A549 (cell line): ENCODE data around the gene PASD1. TPM values are rescaled to one million over a fixed set of nuclear protein-coding genes. Genes with fewer than 3 reads are reported as not detected.

Source experiments
- ATAC-seq, 2 experiments: fragments of 200-7000 bp in 1 of 2; fragments of >200 bp in 1 of 2; cut with Nextera tagmentation in 1 of 2; cut with Tn5 transposase in 1 of 2; 3 replicates each; pipeline versions ENCODE4 v1.8.0 to v1.9.1; 2018 to 2020; ENCODE audit warnings: mild to moderate bottlenecking in 1 of 2, moderate library complexity in 1 of 2
- CTCF ChIA-PET: fragments of 300-600 bp; sonication (Branson Sonifier 250); formaldehyde crosslinking; extraction: SDS; loops from one replicate; lab custom pipeline; 2021; ENCODE audit warnings: antibody characterized with exemption, inconsistent platforms; lab: Yijun Ruan, JAX
- POLR2A ChIA-PET: fragments of 350-600 bp; formaldehyde crosslinking; extraction: SDS; loops from one replicate; lab custom pipeline; 2021; ENCODE audit warnings: antibody characterized with exemption, inconsistent platforms; lab: Yijun Ruan, JAX
- DNase-seq, 2 experiments: peaks; one replicate each; pipeline versions ENCODE4 v3.0.0 to v3.0.0-alpha.2; 2011 to 2016; ENCODE audit warnings: low read depth in 1 of 2, low spot score in 1 of 2
- FAIRE-seq: peaks from 2 replicates; lab custom pipeline; 2011; peaks lifted over from hg19 to GRCh38; lab: Jason Lieb, UNC
- H3K27ac ChIP-seq, 2 experiments: fragments of >200 bp; sonication (Bioruptor Twin); formaldehyde crosslinking; 3 replicates each; pipeline ENCODE4 v1.5.1; 2016 to 2017
- H3K4me1 ChIP-seq: fragments of >200 bp; sonication (Bioruptor Twin); formaldehyde crosslinking; 3 replicates; pipeline ENCODE4 v1.6.1; 2016
- H3K4me2 ChIP-seq: fragments of >200 bp; sonication (Bioruptor Twin); formaldehyde crosslinking; 3 replicates; pipeline ENCODE4 v1.6.1; 2016
- H3K4me3 ChIP-seq: fragments of >200 bp; sonication (Bioruptor Twin); formaldehyde crosslinking; 3 replicates; pipeline ENCODE4 v1.5.1; 2016
- H3K9me3 ChIP-seq: fragments of >200 bp; sonication (Bioruptor Twin); formaldehyde crosslinking; 3 replicates; pipeline ENCODE4 v1.6.1; 2016
- ATOH8 ChIP-seq: fragments of 250-450 bp; sonication (Bioruptor Pico); IDR thresholded peaks from 2 replicates; pipeline ENCODE4 v1.5.0; 2020; ENCODE audit warnings: low read depth, mild to moderate bottlenecking, moderate library complexity
- CTCF ChIP-seq: fragments of >200 bp; sonication (Bioruptor Twin); formaldehyde crosslinking; IDR thresholded peaks from 3 replicates; pipeline ENCODE4 v1.5.1; 2016
- EHF ChIP-seq: fragments of 250-450 bp; sonication (Bioruptor Pico); IDR thresholded peaks from 2 replicates; pipeline ENCODE4 v1.5.0; 2020; ENCODE audit warnings: mild to moderate bottlenecking
- EP300 ChIP-seq, 2 experiments: fragments of >200 bp; sonication (Bioruptor Twin); formaldehyde crosslinking; IDR thresholded peaks; 2 replicates in 1 of 2; 3 replicates in 1 of 2; pipeline ENCODE4 v1.6.1; 2016 to 2017
- HEYL ChIP-seq: fragments of 250-450 bp; sonication (Bioruptor Pico); IDR thresholded peaks from 2 replicates; pipeline ENCODE4 v1.8.0; 2021; ENCODE audit warnings: mild to moderate bottlenecking, moderate library complexity
- HMGXB4 ChIP-seq: fragments of 250-450 bp; sonication (Bioruptor Pico); IDR thresholded peaks from 2 replicates; pipeline ENCODE4 v1.5.0; 2021; ENCODE audit warnings: mild to moderate bottlenecking, moderate library complexity, borderline replicate concordance
- HOXB5 ChIP-seq: fragments of 250-450 bp; sonication (Bioruptor Pico); IDR thresholded peaks from 2 replicates; pipeline ENCODE4 v1.5.0; 2020; ENCODE audit warnings: mild to moderate bottlenecking, moderate library complexity
- JUN ChIP-seq, 2 experiments: fragments of >200 bp; sonication (Bioruptor Twin); formaldehyde crosslinking; IDR thresholded peaks; 2 replicates in 1 of 2; 3 replicates in 1 of 2; pipeline ENCODE4 v1.6.1; 2016 to 2017
- JUNB ChIP-seq: fragments of >200 bp; sonication (Bioruptor Twin); formaldehyde crosslinking; IDR thresholded peaks from 2 replicates; pipeline ENCODE4 v1.6.1; 2016
- MAZ ChIP-seq: fragments of 150-350 bp; IDR thresholded peaks from 2 replicates; pipeline ENCODE4 v1.6.1; 2014; ENCODE audit warnings: antibody characterized with exemption, low read depth, low read length, borderline replicate concordance
- NR3C1 ChIP-seq: fragments of >200 bp; sonication (Bioruptor Twin); formaldehyde crosslinking; IDR thresholded peaks from 3 replicates; pipeline ENCODE4 v1.6.1; 2017
- RAD21 ChIP-seq, 2 experiments: fragments of >200 bp in 1 of 2; sonication (Bioruptor Twin) in 1 of 2; formaldehyde crosslinking in 1 of 2; IDR thresholded peaks in 1 of 2; conservative IDR thresholded peaks in 1 of 2; 2 replicates in 1 of 2; 3 replicates in 1 of 2; pipeline ENCODE4 v1.6.1; 2012 to 2018; ENCODE audit warnings: inconsistent platforms in 1 of 2
- RARB ChIP-seq: fragments of 250-450 bp; sonication (Bioruptor Pico); IDR thresholded peaks from 2 replicates; pipeline ENCODE4 v1.8.0; 2021; ENCODE audit warnings: mild to moderate bottlenecking, moderate library complexity
- ZC3H11A ChIP-seq: fragments of 450-650 bp; IDR thresholded peaks from 2 replicates; pipeline ENCODE4 v1.6.1; 2014; ENCODE audit warnings: antibody characterized with exemption, mild to moderate bottlenecking
- ZSCAN20 ChIP-seq: fragments of 250-450 bp; sonication (Bioruptor Pico); IDR thresholded peaks from 2 replicates; pipeline ENCODE4 v1.8.0; 2022; ENCODE audit warnings: mild to moderate bottlenecking, moderate library complexity
- WGBS: methylation state at CpG from one replicate; pipeline ENCODE4 v1.1.6; 2017; ENCODE audit errors: missing lambda C conversion rate; 5-methylcytosine and 5-hydroxymethylcytosine counted together
- polyA plus RNA-seq, 4 experiments: library from polyadenylated mRNA; depleted of rRNA in 3 of 4; stranded (reverse); fragments of >200 nt; fragmentation: RNase III in 1 of 4; extraction: RNeasy Plus Mini Kit Qiagen cat#74134 plus additional on column Dnase treatment in 1 of 4; gene quantifications; 2 replicates in 3 of 4; 3 replicates in 1 of 4; pipeline ENCODE4 v1.2.3, GENCODE V29; 2011 to 2017
- TF ChIP-seq, protein P1 (sequence below): fragments of >200 bp; sonication (Bioruptor Twin); formaldehyde crosslinking; IDR thresholded peaks from 2 replicates; pipeline ENCODE4 v1.6.1; 2016
- TF ChIP-seq, protein P2 (sequence below): fragments of 450-650 bp; IDR thresholded peaks from 2 replicates; pipeline ENCODE4 v1.6.1; 2014; ENCODE audit warnings: antibody characterized with exemption

Gene PASD1
- polyA plus RNA-seq, 2 of the 4 experiments (the other 2 are of a cell fraction), result not detected

- H3K4me2 ChIP-seq, result no peak overlapping the region
- no peak for ATAC-seq
- WGBS, result 15% methylated on average over 4 of the region's 7 CpGs
- CTCF ChIA-PET, result interaction anchor here (3.2 kb wide), 1 partner anchor 11 kb away, joined by 12 read pairs; no protein-coding TSS in a partner anchor
- H3K4me3 ChIP-seq, result no peak overlapping the region
- no peaks in the 10 kb centered on the region for H3K4me1 ChIP-seq
- no peak for FAIRE-seq
- H3K9me3 ChIP-seq, result no peaks in the 10 kb centered on the region
- no peak for DNase-seq
- POLR2A ChIA-PET, result no interaction called here
- no peak overlapping the region for H3K27ac ChIP-seq
- TF ChIP-seq ZSCAN20 (no peak), HOXB5 (CRISPR knock-in tag) (no peak), ZC3H11A (no peak), HEYL (CRISPR knock-in tag) (no peak), NR3C1 (no peak), MAZ (no peak), EP300 (IDR thresholded peaks at IDR 0.05) (no peak), JUNB (no peak), CTCF (no peak), HMGXB4 (CRISPR knock-in tag) (no peak), EHF (no peak), JUN (IDR thresholded peaks at IDR 0.05) (no peak), ATOH8 (CRISPR knock-in tag) (no peak), RAD21 (conservative IDR thresholded peaks at IDR 0.05 in 1 of 2, IDR thresholded peaks at IDR 0.05 in 1 of 2) (no peak)
- TF ChIP-seq, protein P1, sequence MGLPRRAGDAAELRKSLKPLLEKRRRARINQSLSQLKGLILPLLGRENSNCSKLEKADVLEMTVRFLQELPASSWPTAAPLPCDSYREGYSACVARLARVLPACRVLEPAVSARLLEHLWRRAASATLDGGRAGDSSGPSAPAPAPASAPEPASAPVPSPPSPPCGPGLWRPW, result no peak
- TF ChIP-seq, protein P2, sequence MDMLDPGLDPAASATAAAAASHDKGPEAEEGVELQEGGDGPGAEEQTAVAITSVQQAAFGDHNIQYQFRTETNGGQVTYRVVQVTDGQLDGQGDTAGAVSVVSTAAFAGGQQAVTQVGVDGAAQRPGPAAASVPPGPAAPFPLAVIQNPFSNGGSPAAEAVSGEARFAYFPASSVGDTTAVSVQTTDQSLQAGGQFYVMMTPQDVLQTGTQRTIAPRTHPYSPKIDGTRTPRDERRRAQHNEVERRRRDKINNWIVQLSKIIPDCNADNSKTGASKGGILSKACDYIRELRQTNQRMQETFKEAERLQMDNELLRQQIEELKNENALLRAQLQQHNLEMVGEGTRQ, result no peak
Observed at GRCh38 chrX:151724563-151725337, 161.3 kb downstream of the PASD1 start.

DNA sequence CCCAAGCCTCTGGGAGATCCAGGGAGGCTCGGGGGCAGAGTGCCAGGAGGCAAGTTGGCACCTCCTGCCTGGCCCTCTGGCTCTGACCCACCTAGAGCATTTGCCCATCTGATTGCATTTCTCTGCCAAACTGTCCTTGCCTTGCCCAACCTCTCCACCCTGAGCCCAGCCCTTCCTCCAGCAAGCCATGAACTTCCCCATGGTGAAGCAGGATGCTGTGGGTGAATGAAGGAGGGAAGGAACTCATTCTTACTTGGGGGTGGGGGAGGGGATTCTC is 161.8 kb downstream of the PASD1 start:
- no peak overlapping the region for H3K4me2 ChIP-seq
- FAIRE-seq, result no peak
- TF ChIP-seq RARB (CRISPR knock-in tag), result no peak
- H3K4me3 ChIP-seq, result no peak overlapping the region
- no peaks in the 10 kb centered on the region for H3K9me3 ChIP-seq
- no peak for DNase-seq
- WGBS, result no CpG with 5 or more reads among the region's 1 CpG
- ChIA-PET POLR2A (no interaction called here), CTCF (interaction anchor here (1.5 to 3.2 kb wide), 2 partner anchors 12 to 28 kb away, joined by 4 to 12 read pairs; no protein-coding TSS in a partner anchor)
- no peak for ATAC-seq
- H3K4me1 ChIP-seq, result no peaks in the 10 kb centered on the region
- H3K27ac ChIP-seq, result no peak overlapping the region

Other genes with a start within 250 kb of the PASD1 start
- 46.1 and 52.7 TPM in 2 replicates for gene VMA21, start 166.5 kb upstream of the PASD1 start, polyA plus RNA-seq (2011; rRNA removed)
- 23.9 to 25.5 TPM (median 25.2 TPM) in 3 replicates for gene VMA21, start 166.5 kb upstream of the PASD1 start, polyA plus RNA-seq (2017; fragmentation: RNase III; extraction: RNeasy Plus Mini Kit Qiagen cat#74134 plus additional on column Dnase treatment)
- gene PRRG3, start 131.8 kb downstream of the PASD1 start, polyA plus RNA-seq (2011; rRNA removed), result not detected in 2 replicates
- gene PRRG3, start 131.8 kb downstream of the PASD1 start, polyA plus RNA-seq (2017; fragmentation: RNase III; extraction: RNeasy Plus Mini Kit Qiagen cat#74134 plus additional on column Dnase treatment), result not detected in 3 replicates
- gene FATE1, start 152.4 kb downstream of the PASD1 start, polyA plus RNA-seq (2011; rRNA removed), result not detected in 2 replicates
- gene FATE1, start 152.4 kb downstream of the PASD1 start, polyA plus RNA-seq (2017; fragmentation: RNase III; extraction: RNeasy Plus Mini Kit Qiagen cat#74134 plus additional on column Dnase treatment), result not detected in 3 replicates
- gene CNGA2, start 171.1 kb downstream of the PASD1 start, polyA plus RNA-seq (2011; rRNA removed), result not detected in 2 replicates
- gene CNGA2, start 171.1 kb downstream of the PASD1 start, polyA plus RNA-seq (2017; fragmentation: RNase III; extraction: RNeasy Plus Mini Kit Qiagen cat#74134 plus additional on column Dnase treatment), result not detected in 3 replicates